ENCODE data around the gene RAD51.

Gene RAD51

GRCh38 chr15:40762919-40763800 lies 68.2 kb downstream of the RAD51 start:
- DNase-seq (ENCODE audit: low spot score), result peak; percentile 47

GRCh38 chr15:40763801-40764628 lies 69.0 kb downstream of the RAD51 start, which contains the start of gene GCHFR:
Gene GCHFR (plus strand): TSS chr15:40764068. CDS start chr15:40764181, 113 bp downstream.
- peak; percentile 89 for DNase-seq (ENCODE audit: low spot score)

- no peak for DNase-seq (ENCODE audit: low spot score)
These were observed 69.7 kb downstream of the RAD51 start for GRCh38 chr15:40764629-40765103.

GRCh38 chr15:40766194-40766815 lies 71.3 kb downstream of the RAD51 start:
- peak; percentile 28 for DNase-seq (ENCODE audit: low spot score)

GRCh38 chr15:40766906-40767837 lies 72.2 kb downstream of the RAD51 start:
- DNase-seq (ENCODE audit: low spot score), result no peak

GRCh38 chr15:40767838-40768500 lies 73.0 kb downstream of the RAD51 start:
- no peak for DNase-seq (ENCODE audit: low spot score)

GRCh38 chr15:40768521-40769273 lies 73.7 kb downstream of the RAD51 start:
- no peak for DNase-seq (ENCODE audit: low spot score)

GRCh38 chr15:40769274-40770146 lies 74.5 kb downstream of the RAD51 start, which contains the start of gene C15orf62:
Gene C15orf62 (plus strand): TSS chr15:40769980. CDS start chr15:40770496, 516 bp downstream.
- no peak for DNase-seq (ENCODE audit: low spot score)

- DNase-seq (ENCODE audit: low spot score), result no peak
These were observed 75.3 kb downstream of the RAD51 start for GRCh38 chr15:40770147-40770721.

- no peak for DNase-seq (ENCODE audit: low spot score)
These were observed 76.3 kb downstream of the RAD51 start for GRCh38 chr15:40771242-40771641.

GRCh38 chr15:40772014-40772413 lies 77.0 kb downstream of the RAD51 start:
- DNase-seq (ENCODE audit: low spot score), result no peak

- DNase-seq (ENCODE audit: low spot score), result no peak
These were observed 78.5 kb downstream of the RAD51 start for GRCh38 chr15:40773496-40773895.

- no peak for DNase-seq (ENCODE audit: low spot score)
These were observed 78.9 kb downstream of the RAD51 start for GRCh38 chr15:40773902-40774301.

GRCh38 chr15:40775007-40775406 lies 80.0 kb downstream of the RAD51 start:
- DNase-seq (ENCODE audit: low spot score), result no peak

- DNase-seq (ENCODE audit: low spot score), result no peak
These were observed 81.0 kb downstream of the RAD51 start for GRCh38 chr15:40775740-40776536.

- DNase-seq (ENCODE audit: low spot score), result peak; percentile 86
These were observed 81.7 kb downstream of the RAD51 start for GRCh38 chr15:40776537-40777141.
